NCI-H524 treated with DMSO at 0.1 percent for 48 hours (cell line): ENCODE results near the gene OR51B2.
A peak's percentile ranks its signal among the peaks of the same experiment; 100 is the strongest.

Experiments
- DNase-seq: peaks from one replicate; lab custom pipeline; 2025; lab: John Stamatoyannopoulos, UW

OR51B2 gene

GRCh38 chr11:5282628-5283027, 41.5 kb downstream of the OR51B2 start:
- no peak for DNase-seq

- DNase-seq: no peak
Observed at GRCh38 chr11:5281596-5281995, 42.5 kb downstream of the OR51B2 start.

GRCh38 chr11:5280582-5281102, 43.5 kb downstream of the OR51B2 start:
- DNase-seq: peak; percentile 33

GRCh38 chr11:5279471-5280090, 44.5 kb downstream of the OR51B2 start:
- DNase-seq: no peak

GRCh38 chr11:5277807-5278382, 46.2 kb downstream of the OR51B2 start:
- no peak for DNase-seq

GRCh38 chr11:5276697-5277096, 47.4 kb downstream of the OR51B2 start:
- no peak for DNase-seq

- no peak for DNase-seq
Observed at GRCh38 chr11:5275369-5276110, 48.6 kb downstream of the OR51B2 start.

- DNase-seq: no peak
Observed at GRCh38 chr11:5274395-5274794, 49.7 kb downstream of the OR51B2 start.
